Measurements from ENCODE around the gene C16orf74. TPM values are rescaled to one million over a fixed set of nuclear protein-coding genes. Genes with fewer than 3 reads are reported as not detected.

The C16orf74 gene
- total RNA-seq, 2 experiments from 2014 or later: 3.6 to 3.9 TPM

DNA sequence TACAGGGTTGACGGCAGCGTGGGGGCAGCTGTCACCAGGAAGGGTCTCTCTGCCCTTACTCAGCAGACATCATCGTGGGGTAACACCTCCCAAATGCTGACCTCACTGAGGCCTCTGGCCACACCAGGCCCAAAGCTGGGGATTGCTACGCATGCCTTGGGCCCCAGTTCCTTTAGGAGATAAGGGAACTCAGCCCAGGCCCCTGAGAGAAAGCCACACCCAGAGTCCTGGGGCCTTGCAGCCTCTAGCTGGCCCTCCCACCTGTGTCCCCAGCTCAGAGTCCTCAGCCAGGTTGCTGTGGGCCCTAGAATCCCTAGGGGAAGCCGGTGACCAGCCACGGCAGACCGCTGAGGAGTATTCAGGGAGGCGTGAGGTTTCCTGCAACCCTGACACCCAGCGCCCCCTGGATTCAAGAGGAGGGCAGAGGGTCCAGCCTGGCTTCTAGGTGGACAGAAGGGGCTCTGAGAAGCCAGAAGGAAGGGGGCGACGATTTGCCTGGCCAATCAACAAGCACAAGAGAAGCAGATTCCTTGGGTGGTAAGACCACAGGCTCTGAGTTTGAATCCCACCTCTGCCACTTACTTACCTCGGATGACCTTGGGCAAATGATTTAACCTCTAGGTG, 51.8 kb downstream of the C16orf74 start:
- no peak overlapping the region for H3K4me3 Mint-ChIP-seq
- no peaks in the 10 kb centered on the region for H3K36me3 Mint-ChIP-seq
- POLR2A ChIA-PET: no interaction called here
- ATAC-seq (ENCODE audit: low read depth) (no peak), DNase-seq (no peak)
- H3K27ac Mint-ChIP-seq: no peak overlapping the region
- H3K9me3 Mint-ChIP-seq: no peaks in the 10 kb centered on the region
- peaks cover 11% of the 10 kb centered on the region for H3K27me3 Mint-ChIP-seq
- H3K4me1 Mint-ChIP-seq: no peaks in the 10 kb centered on the region

DNA sequence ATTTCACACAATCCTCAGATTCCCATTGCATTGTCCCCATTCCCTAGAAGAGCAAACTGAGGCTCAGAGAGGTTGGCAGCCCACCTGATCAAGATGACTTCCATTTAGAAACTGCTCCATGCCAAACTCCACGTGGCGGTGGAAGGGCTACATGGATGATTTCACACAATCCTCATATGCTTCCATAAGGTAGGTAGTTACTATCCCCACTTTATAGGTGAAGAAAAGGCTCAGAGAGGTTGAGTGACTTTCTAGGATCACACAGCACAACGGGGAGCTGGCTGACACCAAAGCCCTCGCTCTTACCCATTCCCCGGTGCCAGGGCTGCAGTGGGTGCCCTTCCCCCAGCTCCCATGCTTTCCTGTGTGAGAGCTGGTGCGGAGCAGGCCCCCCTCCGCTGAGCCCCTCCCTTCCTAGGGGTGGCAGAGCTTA, 52.4 kb downstream of the C16orf74 start:
- Mint-ChIP-seq H3K4me1 (no peaks in the 10 kb centered on the region), H3K4me3 (no peak overlapping the region), H3K27me3 (peaks cover 13% of the 10 kb centered on the region), H3K9me3 (no peaks in the 10 kb centered on the region), H3K27ac (no peak overlapping the region), H3K36me3 (no peaks in the 10 kb centered on the region)
- DNase-seq (no peak), ATAC-seq (ENCODE audit: low read depth) (no peak)
- POLR2A ChIA-PET: no interaction called here

DNA sequence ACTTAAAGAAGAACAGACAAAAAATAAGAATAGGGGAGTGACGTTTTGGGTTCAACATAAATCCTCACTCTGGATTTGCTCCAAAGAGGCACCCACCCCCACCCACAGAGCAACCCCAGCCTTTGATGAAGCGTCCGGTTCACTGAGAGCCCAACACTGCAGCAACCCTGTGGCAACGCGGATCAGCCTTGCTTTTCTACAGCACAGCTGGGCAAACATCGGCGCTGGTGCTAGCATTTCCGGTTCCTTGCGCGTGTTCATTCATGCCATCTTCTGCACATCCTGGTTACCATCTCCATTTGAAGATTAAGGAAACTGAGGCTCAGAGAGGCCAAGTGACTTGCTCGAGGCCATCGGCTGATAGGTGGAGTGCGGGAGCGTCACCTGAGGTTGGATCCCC, 53.5 kb downstream of the C16orf74 start:
- H3K4me1 Mint-ChIP-seq: no peaks in the 10 kb centered on the region
- no peak overlapping the region for H3K27ac Mint-ChIP-seq
- DNase-seq: no peak
- no peak for ATAC-seq (ENCODE audit: low read depth)
- H3K27me3 Mint-ChIP-seq: peaks cover 18% of the 10 kb centered on the region
- H3K9me3 Mint-ChIP-seq: no peaks in the 10 kb centered on the region
- POLR2A ChIA-PET: no interaction called here
- H3K36me3 Mint-ChIP-seq: no peaks in the 10 kb centered on the region
- no peak overlapping the region for H3K4me3 Mint-ChIP-seq

DNA sequence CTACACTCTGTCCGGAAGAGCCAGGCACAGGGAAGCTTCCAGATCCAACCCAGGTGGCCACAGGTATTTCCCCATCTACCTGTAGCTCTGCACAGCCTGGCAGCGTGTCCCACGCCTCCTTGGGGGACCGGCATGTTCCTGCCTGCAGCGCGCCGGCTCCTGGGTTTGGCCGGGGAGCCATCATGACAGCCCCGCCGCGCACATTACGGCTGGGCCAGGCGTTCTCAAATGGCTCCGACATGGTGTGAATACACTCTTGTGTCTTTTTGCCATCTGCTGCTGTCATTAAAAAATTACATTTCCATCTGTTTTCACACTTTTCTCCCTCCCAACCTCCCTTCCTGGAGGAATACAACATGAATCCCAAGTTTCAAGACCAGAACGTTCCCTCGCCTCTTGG, 54.1 kb downstream of the C16orf74 start:
- H3K4me3 Mint-ChIP-seq: no peak overlapping the region
- H3K27me3 Mint-ChIP-seq: peaks cover 21% of the 10 kb centered on the region
- H3K36me3 Mint-ChIP-seq: no peaks in the 10 kb centered on the region
- H3K9me3 Mint-ChIP-seq: no peaks in the 10 kb centered on the region
- H3K27ac Mint-ChIP-seq: no peak overlapping the region
- ATAC-seq (ENCODE audit: low read depth) (no peak), DNase-seq (no peak)
- POLR2A ChIA-PET: no interaction called here
- no peaks in the 10 kb centered on the region for H3K4me1 Mint-ChIP-seq

DNA sequence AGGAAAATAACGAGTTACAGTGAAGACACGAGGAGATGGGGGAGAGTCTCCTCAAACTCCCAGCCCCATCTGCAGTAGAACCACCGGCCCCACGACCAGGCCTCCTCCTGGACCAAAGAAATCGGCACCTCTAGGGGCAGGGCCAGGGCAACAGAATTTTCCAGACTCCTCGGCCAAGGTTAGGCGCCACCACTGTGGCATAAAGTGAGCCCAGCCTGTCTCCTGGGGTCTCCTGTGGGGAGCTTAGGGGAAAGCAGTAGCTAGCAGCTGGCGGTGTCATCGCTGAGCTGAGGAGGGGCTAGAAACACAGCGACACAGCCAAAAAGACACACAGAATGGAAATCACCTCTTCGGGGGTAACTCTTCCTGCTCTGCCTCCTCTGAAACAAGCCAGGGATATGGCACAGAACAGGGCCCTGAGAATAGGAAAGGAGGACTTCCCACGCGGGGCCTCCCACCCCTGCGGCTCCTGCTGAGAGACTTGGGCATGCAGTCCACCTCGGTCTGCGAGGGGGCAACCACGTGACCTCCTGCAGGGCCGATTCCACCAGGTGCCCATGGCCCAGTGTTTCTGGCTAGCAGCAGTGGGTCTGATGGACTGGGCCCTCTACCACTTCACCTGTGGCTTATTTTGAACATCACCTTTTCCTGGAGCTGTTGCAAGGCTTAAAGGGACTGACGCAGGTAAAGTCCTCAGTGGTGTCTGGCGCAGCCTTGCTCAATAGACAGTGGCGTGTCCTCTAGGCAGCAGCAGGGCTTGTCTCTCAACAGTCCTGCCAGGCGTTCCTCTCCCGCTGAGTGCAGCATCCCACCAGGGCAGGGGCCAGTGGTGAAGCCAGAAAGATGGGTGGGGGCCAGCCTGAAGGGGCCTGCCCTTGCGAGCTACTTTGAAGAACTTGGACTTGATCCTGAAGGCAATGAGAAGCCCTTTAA, 55.4 kb downstream of the C16orf74 start:
- Mint-ChIP-seq H3K4me3 (no peak overlapping the region), H3K9me3 (no peaks in the 10 kb centered on the region), H3K27ac (no peak overlapping the region), H3K36me3 (no peaks in the 10 kb centered on the region), H3K27me3 (peaks cover 17% of the 10 kb centered on the region), H3K4me1 (no peaks in the 10 kb centered on the region)
- ATAC-seq (ENCODE audit: low read depth) (no peak), DNase-seq (no peak)
- POLR2A ChIA-PET: interaction anchor here (0.6 kb wide), 1 partner anchor 10 kb away, joined by 4 read pairs; no protein-coding TSS in a partner anchor

DNA sequence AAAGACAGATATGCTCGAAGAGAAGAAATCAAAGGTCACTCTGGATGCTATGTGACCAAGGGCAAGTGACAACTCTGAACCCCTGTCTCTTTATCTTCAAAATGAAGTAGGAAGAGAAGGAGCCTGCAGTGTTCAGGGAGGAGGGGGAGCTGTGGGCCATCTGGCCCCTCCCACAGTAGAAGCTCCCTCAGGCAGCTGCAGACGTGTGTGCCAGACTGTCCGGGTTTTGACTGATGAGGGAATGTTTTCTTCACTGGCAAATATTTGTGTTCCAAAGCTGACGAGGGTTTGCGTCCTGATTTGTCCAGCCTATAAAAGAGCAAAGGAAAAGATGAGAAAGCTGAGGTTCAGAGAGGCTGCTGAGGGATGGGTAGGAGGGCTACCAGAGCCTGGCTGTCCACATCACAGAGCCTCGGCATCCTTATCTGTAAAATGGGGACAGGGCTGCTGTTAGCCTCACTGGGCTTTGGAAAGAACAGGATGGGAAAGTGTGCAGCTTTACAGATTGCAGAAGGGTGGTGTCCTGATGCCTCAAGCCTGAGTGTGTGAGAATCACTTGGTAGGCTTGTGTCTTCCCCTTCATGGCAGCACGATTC, 60.3 kb downstream of the C16orf74 start:
- peaks cover 10% of the 10 kb centered on the region for H3K36me3 Mint-ChIP-seq
- ATAC-seq (ENCODE audit: low read depth): no peak

DNA sequence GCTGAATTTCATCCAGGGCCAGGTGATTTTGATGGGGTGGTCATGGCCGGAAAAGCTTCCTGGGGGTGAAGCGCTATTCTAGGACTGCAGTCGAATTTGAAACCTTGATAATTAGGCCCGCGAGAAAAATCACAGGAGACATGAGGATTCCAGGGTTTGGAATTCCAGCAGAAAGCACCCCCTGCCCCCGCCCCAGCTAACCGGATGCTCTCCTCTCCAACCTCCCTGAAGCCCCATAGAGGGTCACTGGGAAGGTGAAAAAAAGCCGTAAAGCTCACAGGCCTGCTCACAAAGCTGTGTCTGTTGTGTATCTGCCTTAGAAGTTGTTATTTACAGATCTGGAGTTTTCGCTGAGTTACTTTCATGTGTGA, 61.0 kb downstream of the C16orf74 start:
- Mint-ChIP-seq H3K27me3 (peaks cover 18% of the 10 kb centered on the region), H3K9me3 (no peaks in the 10 kb centered on the region), H3K4me1 (peaks cover 10% of the 10 kb centered on the region), H3K27ac (no peak overlapping the region), H3K4me3 (peak overlapping the region; percentile 13), H3K36me3 (peaks cover 10% of the 10 kb centered on the region)
- no peak for ATAC-seq (ENCODE audit: low read depth)
- POLR2A ChIA-PET: interaction anchor here (1.1 kb wide), 1 partner anchor 44 kb away, joined by 3 read pairs; no protein-coding TSS in a partner anchor
- no peak for DNase-seq

More for the DNA sequence above, 60.3 kb downstream of the C16orf74 start:
- DNase-seq: no peak
- POLR2A ChIA-PET: no interaction called here
- Mint-ChIP-seq H3K4me3 (no peak overlapping the region), H3K9me3 (no peaks in the 10 kb centered on the region), H3K4me1 (peaks cover 10% of the 10 kb centered on the region), H3K27ac (no peak overlapping the region), H3K27me3 (peaks cover 18% of the 10 kb centered on the region)

- POLR2A ChIA-PET: interaction anchor here (0.6 to 1.1 kb wide), 2 partner anchors 44 to 1165 kb away, joined by 3 read pairs; no protein-coding TSS in a partner anchor
- Mint-ChIP-seq H3K36me3 (peaks cover 11% of the 10 kb centered on the region), H3K4me1 (peaks cover 11% of the 10 kb centered on the region), H3K27me3 (peaks cover 18% of the 10 kb centered on the region), H3K27ac (no peak overlapping the region), H3K4me3 (peak overlapping the region; percentile 78), H3K9me3 (no peaks in the 10 kb centered on the region)
- ATAC-seq (ENCODE audit: low read depth) (no peak), DNase-seq (no peak)
Measured at GRCh38 chr16:85689285-85689949, 61.5 kb downstream of the C16orf74 start.

- Mint-ChIP-seq H3K4me1 (peaks cover 12% of the 10 kb centered on the region), H3K36me3 (peaks cover 13% of the 10 kb centered on the region), H3K9me3 (no peaks in the 10 kb centered on the region), H3K27ac (peak within 1 kb of the TSS; percentile 74), H3K27me3 (peaks cover 18% of the 10 kb centered on the region), H3K4me3 (peak within 1 kb of the TSS; percentile 85)
- POLR2A ChIA-PET: interaction anchor here (0.6 to 1.1 kb wide), 2 partner anchors 45 to 1165 kb away, joined by 3 read pairs; no protein-coding TSS in a partner anchor
- ATAC-seq (ENCODE audit: low read depth) (peak; percentile 100), DNase-seq (peak; percentile 93)
Measured at GRCh38 chr16:85688586-85689284, 62.2 kb downstream of the C16orf74 start, which contains the start of gene GINS2. GINS2 (minus strand) TSS chr16:85688954; CDS start chr16:85688898, 56 bp downstream.

DNA sequence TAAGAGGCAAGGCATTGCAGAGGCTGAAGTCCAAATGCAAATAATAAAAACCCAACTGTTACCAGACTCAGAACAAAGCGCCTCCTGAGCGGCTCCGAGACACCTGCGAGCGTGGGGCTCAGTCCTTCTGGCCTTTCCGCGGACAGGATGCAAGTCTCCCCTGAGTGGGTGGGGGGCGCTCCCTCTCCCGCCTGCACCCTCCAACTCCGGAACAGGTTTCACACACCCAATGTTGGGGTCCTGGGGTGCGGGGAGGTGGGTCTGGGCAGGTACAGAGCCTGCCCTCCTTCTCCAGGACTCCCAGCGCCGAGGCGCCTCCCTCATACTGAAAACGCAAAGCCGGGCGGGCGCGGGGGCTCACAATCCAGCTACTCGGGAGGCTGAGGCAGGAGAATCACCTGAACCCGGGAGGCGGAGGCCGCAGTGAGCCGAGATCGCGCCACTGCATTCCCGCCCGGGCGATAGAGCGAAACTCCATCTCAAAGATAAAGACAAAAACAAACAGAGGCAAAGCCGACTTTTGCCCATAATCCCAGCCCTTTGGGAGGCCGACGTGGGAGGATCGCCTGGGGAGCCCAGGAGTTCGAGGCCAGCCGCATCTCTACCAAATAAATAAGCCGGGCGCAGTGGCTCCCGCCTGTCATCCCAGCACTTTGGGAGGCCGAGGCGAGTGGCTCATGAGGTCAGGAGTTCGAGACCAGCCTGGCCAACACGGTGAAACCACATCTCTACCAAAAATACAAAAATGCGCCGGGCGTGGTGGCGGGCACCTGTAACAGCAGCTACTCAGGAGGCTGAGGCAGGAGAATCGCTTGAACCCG, 63.0 kb downstream of the C16orf74 start:
- POLR2A ChIA-PET: no interaction called here
- no peak for DNase-seq

DNA sequence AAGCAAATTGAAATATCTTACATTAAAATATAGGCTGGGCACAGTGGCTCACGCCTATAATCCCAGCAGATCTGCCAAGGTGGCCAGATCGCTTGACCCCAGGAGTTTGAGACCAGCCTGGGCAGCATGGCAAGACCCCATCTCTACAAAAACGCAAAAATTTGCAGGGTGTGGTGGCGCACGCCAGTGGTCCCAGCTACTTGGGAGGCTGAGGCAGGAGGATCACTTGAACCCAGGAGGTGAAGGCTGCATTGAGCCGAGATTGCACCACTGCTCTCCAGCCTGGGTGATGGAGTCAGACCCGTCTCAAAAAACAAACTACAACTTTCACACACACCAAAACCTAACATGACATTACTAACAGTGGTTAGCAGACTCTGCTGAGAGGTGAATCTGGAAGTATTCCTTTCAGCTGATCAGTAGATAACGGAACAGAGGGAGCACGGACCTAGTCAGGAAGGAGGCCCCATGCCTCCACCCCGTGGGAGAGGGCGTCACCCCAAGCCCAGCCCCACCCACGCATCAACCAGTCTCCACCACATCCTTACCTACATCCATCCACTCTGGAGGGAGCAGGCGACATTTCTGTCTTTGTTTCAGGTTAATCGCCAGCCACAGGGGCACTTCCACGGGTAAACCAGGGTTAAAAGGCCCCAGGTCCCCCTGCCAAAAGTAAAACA, 63.8 kb downstream of the C16orf74 start:
- H3K27ac Mint-ChIP-seq: peak overlapping the region; percentile 56
- POLR2A ChIA-PET: no interaction called here
- H3K4me1 Mint-ChIP-seq: peaks cover 20% of the 10 kb centered on the region
- DNase-seq (peak; percentile 43), ATAC-seq (ENCODE audit: low read depth) (no peak)
- H3K27me3 Mint-ChIP-seq: peaks cover 8% of the 10 kb centered on the region
- peaks cover 15% of the 10 kb centered on the region for H3K36me3 Mint-ChIP-seq
- H3K4me3 Mint-ChIP-seq: peak overlapping the region; percentile 85
- no peaks in the 10 kb centered on the region for H3K9me3 Mint-ChIP-seq

More for the DNA sequence above, 63.0 kb downstream of the C16orf74 start:
- Mint-ChIP-seq H3K27me3 (peaks cover 11% of the 10 kb centered on the region), H3K4me1 (peaks cover 20% of the 10 kb centered on the region), H3K4me3 (peak overlapping the region; percentile 85), H3K9me3 (no peaks in the 10 kb centered on the region), H3K27ac (peak overlapping the region; percentile 74), H3K36me3 (peaks cover 15% of the 10 kb centered on the region)
- no peak for ATAC-seq (ENCODE audit: low read depth)

All from activated naive CD8-positive, alpha-beta T cell treated with anti-CD3 and anti-CD28 coated beads, Interleukin-2, amount 10 ng/mL, durations not matched to agents 7 days and 5 days (primary cell).